Effector CD8-positive, alpha-beta T cell (primary cell): ENCODE measurements around the gene SORCS1.

Experiments
- DNase-seq: peaks from one replicate; lab custom pipeline; 2025; lab: John Stamatoyannopoulos, UW

Gene SORCS1

GRCh38 chr10:106540645-106541044, 623.9 kb downstream of the SORCS1 start:
- DNase-seq, result no peak

- no peak for DNase-seq
Observed at GRCh38 chr10:106537866-106538265, 626.6 kb downstream of the SORCS1 start.

- no peak for DNase-seq
Observed at GRCh38 chr10:106535304-106535953, 629.1 kb downstream of the SORCS1 start.

GRCh38 chr10:106534441-106534840, 630.1 kb downstream of the SORCS1 start:
- no peak for DNase-seq

- DNase-seq, result no peak
Observed at GRCh38 chr10:106528702-106529101, 635.8 kb downstream of the SORCS1 start.

GRCh38 chr10:106525835-106526234, 638.7 kb downstream of the SORCS1 start:
- no peak for DNase-seq
